HepG2 (cell line): ENCODE results near the gene SRBD1. TPM values are rescaled to one million over a fixed set of nuclear protein-coding genes. Genes with fewer than 3 reads are reported as not detected.

Experiments
- ADNP ChIP-seq: sonication (generic); formaldehyde crosslinking; IDR thresholded peaks from 2 replicates; pipeline ENCODE4 v1.4.0; 2020; ENCODE audit warnings: missing genetic modification reagents
- HNRNPLL ChIP-seq: fragments of 200-400 bp; formaldehyde crosslinking; IDR thresholded peaks from 2 replicates; pipeline ENCODE4 v1.6.1; 2017; ENCODE audit warnings: mild to moderate bottlenecking, low read depth, low read length; ENCODE audit not compliant: poor library complexity, severe bottlenecking
- HOXA7 ChIP-seq: sonication (generic); formaldehyde crosslinking; IDR thresholded peaks from 2 replicates; pipeline ENCODE4 v1.8.1; 2022; ENCODE audit warnings: mild to moderate bottlenecking, missing genetic modification reagents, moderate library complexity
- KAT8 ChIP-seq: IDR thresholded peaks from 2 replicates; pipeline ENCODE4 v1.6.1; 2016; ENCODE audit warnings: missing genetic modification reagents, missing compliant biosample characterization
- MBNL3 ChIP-seq: fragments of 250-450 bp; sonication (Bioruptor Pico); conservative IDR thresholded peaks from 2 replicates; pipeline ENCODE4 v1.8.0; 2022; ENCODE audit warnings: mild to moderate bottlenecking, inconsistent platforms
- NCOA5 ChIP-seq: sonication (generic); formaldehyde crosslinking; IDR thresholded peaks from 2 replicates; pipeline ENCODE4 v1.4.0; 2020; ENCODE audit warnings: missing genetic modification reagents
- NFKB2 ChIP-seq: sonication (generic); formaldehyde crosslinking; IDR thresholded peaks from 2 replicates; pipeline ENCODE4 v1.4.0; 2020; ENCODE audit warnings: missing genetic modification reagents, borderline replicate concordance
- NKX3-1 ChIP-seq: sonication (generic); formaldehyde crosslinking; IDR thresholded peaks from 2 replicates; pipeline ENCODE4 v1.5.0; 2020; ENCODE audit warnings: missing genetic modification reagents
- PITX1 ChIP-seq: sonication (generic); formaldehyde crosslinking; IDR thresholded peaks from 2 replicates; pipeline ENCODE4 v1.5.1; 2020; ENCODE audit warnings: mild to moderate bottlenecking, missing genetic modification reagents
- SKI ChIP-seq: fragments of 450-650 bp; IDR thresholded peaks from one replicate; pipeline ENCODE4 v1.6.1; 2018; ENCODE audit warnings: mild to moderate bottlenecking; ENCODE audit not compliant: partially characterized antibody
- SRSF4 ChIP-seq: fragments of 200-400 bp; formaldehyde crosslinking; IDR thresholded peaks from one replicate; pipeline ENCODE4 v1.6.1; 2018; ENCODE audit warnings: mild to moderate bottlenecking, low read depth, low read length, moderate library complexity; ENCODE audit not compliant: poor library complexity, severe bottlenecking
- STAG1 ChIP-seq: sonication (generic); formaldehyde crosslinking; IDR thresholded peaks from 2 replicates; pipeline ENCODE4 v1.4.0; 2020; ENCODE audit warnings: missing genetic modification reagents
- THAP9 ChIP-seq: sonication (generic); formaldehyde crosslinking; IDR thresholded peaks from 2 replicates; pipeline ENCODE4; 2020; ENCODE audit warnings: missing genetic modification reagents, mild to moderate bottlenecking, borderline replicate concordance
- ZBTB42 ChIP-seq: sonication (generic); formaldehyde crosslinking; IDR thresholded peaks from 2 replicates; pipeline ENCODE4 v1.5.0; 2020; ENCODE audit warnings: mild to moderate bottlenecking, missing genetic modification reagents
- ZFYVE20 ChIP-seq: sonication (generic); formaldehyde crosslinking; IDR thresholded peaks from 2 replicates; pipeline ENCODE4 v1.8.0; 2023; ENCODE audit warnings: low read depth, mild to moderate bottlenecking, moderate library complexity, missing genetic modification reagents, borderline replicate concordance
- ZKSCAN8 ChIP-seq: IDR thresholded peaks from 2 replicates; pipeline ENCODE4 v1.6.1; 2016; ENCODE audit warnings: borderline replicate concordance, missing genetic modification reagents, missing compliant biosample characterization
- ZNF501 ChIP-seq: sonication (generic); formaldehyde crosslinking; IDR thresholded peaks from 2 replicates; pipeline ENCODE4 v1.5.1; 2020; ENCODE audit warnings: mild to moderate bottlenecking, moderate library complexity, missing genetic modification reagents
- ZNF574 ChIP-seq: sonication (generic); formaldehyde crosslinking; IDR thresholded peaks from 2 replicates; pipeline ENCODE4 v1.4.0; 2020; ENCODE audit warnings: missing genetic modification reagents
- ZNF720 ChIP-seq: sonication (generic); formaldehyde crosslinking; IDR thresholded peaks from 2 replicates; pipeline ENCODE4 v1.4.0; 2020; ENCODE audit warnings: missing genetic modification reagents
- ZNF775 ChIP-seq: sonication (generic); formaldehyde crosslinking; IDR thresholded peaks from 2 replicates; pipeline ENCODE4 v1.4.0; 2020; ENCODE audit warnings: missing genetic modification reagents, mild to moderate bottlenecking, moderate library complexity, borderline replicate concordance
- ZNF841 ChIP-seq: sonication (generic); formaldehyde crosslinking; IDR thresholded peaks from 2 replicates; pipeline ENCODE4 v1.8.1; 2023; ENCODE audit warnings: missing genetic modification reagents, borderline replicate concordance
- polyA plus RNA-seq, 8 experiments: library from polyadenylated mRNA; depleted of rRNA in 3 of 8; stranded (reverse) in 7 of 8; unstranded in 1 of 8; fragments of >200 nt; fragmentation: Illumina TruSeq in 4 of 8; extraction: Trizol in 4 of 8; gene quantifications; 2 replicates each; pipeline versions ENCODE4 v1.2.1 to v1.2.3, GENCODE V29; 2011 to 2016; ENCODE audit warnings: low read depth in 4 of 8, missing spikeins in 1 of 8, mixed read lengths in 1 of 8; ENCODE audit not compliant: insufficient read depth in 1 of 8
- total RNA-seq, 5 experiments: library from RNA; depleted of rRNA; stranded (reverse); fragments of >200 nt; fragmentation: Illumina TruSeq; extraction: Trizol; gene quantifications; 2 replicates each; pipeline ENCODE4 v1.2.3, GENCODE V29; 2016; ENCODE audit warnings: low read depth in 1 of 5
- TF ChIP-seq, protein P1 (sequence below): sonication (generic); formaldehyde crosslinking; IDR thresholded peaks from 2 replicates; pipeline ENCODE4 v1.5.0; 2020; ENCODE audit warnings: missing genetic modification reagents, mild to moderate bottlenecking, borderline replicate concordance
- TF ChIP-seq, protein P2 (sequence below): IDR thresholded peaks from 2 replicates; pipeline ENCODE4 v1.6.1; 2016; ENCODE audit warnings: missing biosample characterization, missing genetic modification reagents, low read depth

The SRBD1 gene
- total and polyA plus RNA-seq, 2 of the 13 experiments (the other 11 are each of a cell fraction or from before 2014, with no cell fraction given): 3.2 to 23.9 TPM

DNA sequence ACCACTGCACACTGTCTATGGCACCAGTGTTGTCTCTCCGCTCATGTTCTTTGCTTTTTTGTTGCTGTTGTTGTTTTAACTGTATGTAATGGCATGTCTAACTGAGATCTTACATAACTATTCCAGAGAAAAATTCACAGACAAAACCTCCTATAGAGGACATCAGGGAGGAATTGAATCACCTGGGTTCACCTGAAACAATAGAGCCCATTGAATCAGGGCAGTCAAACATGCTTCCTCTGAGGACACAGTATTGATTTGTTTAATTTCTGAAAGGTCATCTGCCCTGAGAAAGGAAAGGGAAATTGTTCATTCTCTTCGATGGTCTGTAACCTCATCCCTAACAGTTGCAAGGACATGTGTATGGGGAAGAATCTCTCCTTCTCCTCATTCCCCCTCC lies 237.5 kb downstream of the SRBD1 start (continued):
- TF ChIP-seq HNRNPLL: no peak
- TF ChIP-seq ZNF775 (CRISPR knock-in tag): no peak
- TF ChIP-seq ZNF574 (CRISPR knock-in tag): no peak
- TF ChIP-seq ZNF720 (CRISPR knock-in tag): no peak
- peak; percentile 56; the same call in 1 of the 2 replicates for TF ChIP-seq KAT8 (CRISPR knock-in tag)
- peak; percentile 68; the same call in 1 of the 2 replicates for TF ChIP-seq ZKSCAN8 (CRISPR knock-in tag)
- no peak for TF ChIP-seq ZNF841 (CRISPR knock-in tag)
- no peak for TF ChIP-seq NFKB2 (CRISPR knock-in tag)
- no peak for TF ChIP-seq NCOA5 (CRISPR knock-in tag)
- peak; percentile 83 for TF ChIP-seq SKI
- no peak for TF ChIP-seq MBNL3 (CRISPR knock-in tag)
- no peak for TF ChIP-seq HOXA7 (CRISPR knock-in tag)
- no peak for TF ChIP-seq ADNP (CRISPR knock-in tag)
- peak; percentile 66; the same call in 1 of the 2 replicates for TF ChIP-seq NKX3-1 (CRISPR knock-in tag)
- no peak for TF ChIP-seq ZNF501
- TF ChIP-seq ZFYVE20 (CRISPR knock-in tag): no peak
- TF ChIP-seq PITX1 (CRISPR knock-in tag): peak; percentile 53; the same call in 1 of the 2 replicates
- TF ChIP-seq, protein P1, sequence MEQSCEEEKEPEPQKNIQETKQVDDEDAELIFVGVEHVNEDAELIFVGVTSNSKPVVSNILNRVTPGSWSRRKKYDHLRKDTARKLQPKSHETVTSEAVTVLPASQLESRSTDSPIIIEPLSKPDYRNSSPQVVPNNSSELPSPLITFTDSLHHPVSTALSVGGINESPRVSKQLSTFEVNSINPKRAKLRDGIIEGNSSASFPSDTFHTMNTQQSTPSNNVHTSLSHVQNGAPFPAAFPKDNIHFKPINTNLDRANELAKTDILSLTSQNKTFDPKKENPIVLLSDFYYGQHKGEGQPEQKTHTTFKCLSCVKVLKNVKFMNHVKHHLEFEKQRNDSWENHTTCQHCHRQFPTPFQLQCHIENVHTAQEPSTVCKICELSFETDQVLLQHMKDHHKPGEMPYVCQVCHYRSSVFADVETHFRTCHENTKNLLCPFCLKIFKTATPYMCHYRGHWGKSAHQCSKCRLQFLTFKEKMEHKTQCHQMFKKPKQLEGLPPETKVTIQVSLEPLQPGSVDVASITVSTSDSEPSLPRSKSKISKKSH: no peak
- TF ChIP-seq THAP9: no peak
- TF ChIP-seq STAG1 (CRISPR knock-in tag): peak; percentile 23; the same call in 1 of the 2 replicates
- no peak for TF ChIP-seq SRSF4
- TF ChIP-seq, protein P2, sequence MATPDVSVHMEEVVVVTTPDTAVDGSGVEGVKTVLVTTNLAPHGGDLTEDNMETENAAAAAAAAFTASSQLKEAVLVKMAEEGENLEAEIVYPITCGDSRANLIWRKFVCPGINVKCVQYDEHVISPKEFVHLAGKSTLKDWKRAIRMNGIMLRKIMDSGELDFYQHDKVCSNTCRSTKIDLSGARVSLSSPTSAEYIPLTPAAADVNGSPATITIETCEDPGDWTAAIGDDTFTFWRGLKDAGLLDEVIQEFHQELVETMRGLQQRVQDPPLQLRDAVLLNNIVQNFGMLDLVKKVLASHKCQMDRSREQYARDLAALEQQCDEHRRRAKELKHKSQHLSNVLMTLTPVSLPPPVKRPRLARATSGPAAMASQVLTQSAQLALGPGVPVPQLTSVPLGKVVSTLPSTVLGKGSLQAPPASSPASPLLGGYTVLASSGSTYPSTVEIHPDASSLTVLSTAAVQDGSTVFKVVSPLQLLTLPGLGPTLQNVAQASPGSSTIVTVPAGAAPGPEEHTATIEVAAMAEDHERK: no peak
- no peak for TF ChIP-seq ZBTB42 (CRISPR knock-in tag)
